SK-N-SH (cell line): ENCODE results near the gene SLC2A9.

Experiments
- CTCF ChIP-seq: fragments of 200-600 bp; sonication (generic); IDR thresholded peaks from 2 replicates; pipeline ENCODE4 v1.6.1; 2017; ENCODE audit warnings: antibody characterized with exemption, mild to moderate bottlenecking, moderate library complexity
- IRF3 ChIP-seq: fragments of 150-350 bp; IDR thresholded peaks from 2 replicates; pipeline ENCODE4 v1.6.1; 2016; ENCODE audit warnings: mild to moderate bottlenecking, low read depth, low read length

- TF ChIP-seq IRF3 (no peak), CTCF (no peak)
Measured at GRCh38 chr4:10032625-10033024, 11.3 kb upstream of the SLC2A9 start.
